Activated T-helper 2 cell treated with anti-CD3 and anti-CD28 coated beads, Interferon-gamma antibody, Interleukin-2, Interleukin-4, amounts not matched to agents 10 μg/mL and 5 μg/mL and 100 μg/mL, durations not matched to agents 14 hours and 24 hours and 36 hours (primary cell): ENCODE data around the gene C11orf58. TPM values are rescaled to one million over a fixed set of nuclear protein-coding genes. Genes with fewer than 3 reads are reported as not detected.

ENCODE experiments used
- DNase-seq: peaks from one replicate; pipeline ENCODE4 v3.0.0; 2021; ENCODE audit warnings: low spot score
- H3K27ac Mint-ChIP-seq: one replicate; pipeline ENCODE4 v1.8.0; 2021; ENCODE audit warnings: mixed read lengths
- H3K27me3 Mint-ChIP-seq: one replicate; pipeline ENCODE4 v1.8.0; 2021; ENCODE audit warnings: low read depth, mixed read lengths
- H3K36me3 Mint-ChIP-seq: one replicate; pipeline ENCODE4 v1.8.0; 2021; ENCODE audit warnings: low read depth, mixed read lengths
- H3K4me1 Mint-ChIP-seq: one replicate; pipeline ENCODE4 v1.8.0; 2021; ENCODE audit warnings: low read depth, mixed read lengths
- H3K4me3 Mint-ChIP-seq: one replicate; pipeline ENCODE4 v1.8.0; 2021; ENCODE audit warnings: low read depth, mild to moderate bottlenecking, moderate library complexity, mixed read lengths
- H3K9me3 Mint-ChIP-seq: one replicate; pipeline ENCODE4 v1.8.0; 2021; ENCODE audit warnings: mixed read lengths
- intact Hi-C: fragments of 100-400 bp; cut with micrococcal nuclease; formaldehyde crosslinking; loops from one replicate; pipeline ENCODE4 v1.15.1; 2023
- total RNA-seq: library from RNA; stranded (reverse); gene quantifications from 2 replicates; pipeline ENCODE4 v1.2.3, GENCODE V29; 2022

Gene C11orf58
- total RNA-seq, 1 donor from 2014 or later, result 162 TPM

DNA sequence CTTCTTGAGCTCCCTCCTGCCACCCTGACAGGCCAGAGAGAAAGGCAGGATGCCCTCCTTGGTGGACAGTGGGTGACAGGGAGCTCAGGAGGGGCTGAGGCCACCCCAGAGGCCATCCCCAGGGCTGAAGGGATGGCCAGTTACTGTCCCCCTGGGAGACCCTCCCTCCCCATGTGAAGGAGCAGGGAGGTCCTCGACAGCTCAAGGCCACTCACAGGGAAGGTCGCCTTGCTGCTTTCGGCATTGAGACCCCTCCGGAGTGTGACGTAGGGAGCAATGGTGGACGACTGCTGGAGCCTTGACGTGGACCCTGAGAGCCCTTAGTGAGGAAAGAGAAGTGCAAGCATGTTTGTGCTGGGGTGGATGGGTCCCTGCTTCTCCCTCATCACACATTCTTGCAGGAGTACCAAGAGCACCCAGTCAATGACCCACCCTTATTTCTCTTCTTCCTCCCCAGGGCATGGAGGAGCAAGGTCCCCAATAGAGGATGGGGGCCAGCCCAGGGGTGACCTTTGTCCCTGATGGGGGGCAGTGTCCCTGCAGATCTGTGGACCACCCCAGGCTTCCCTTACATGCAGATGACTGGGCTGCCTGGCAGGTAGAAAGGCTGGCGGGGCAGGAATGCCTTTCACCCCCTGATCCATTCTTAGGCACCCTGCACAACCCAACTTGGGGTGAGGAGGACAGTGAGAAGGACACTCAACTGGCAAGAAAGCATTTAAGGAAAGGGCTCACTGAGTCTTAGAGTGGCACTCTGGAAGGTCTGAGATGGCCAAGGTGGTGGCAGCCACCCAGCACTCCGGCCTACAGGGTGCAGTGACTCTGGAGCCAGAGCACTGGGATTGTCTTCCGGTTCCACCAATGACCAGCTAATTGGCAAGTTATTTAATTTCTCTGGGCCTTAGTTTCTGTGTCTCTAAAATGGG, 51.4 kb downstream of the C11orf58 start:
- intact Hi-C loops, result loop anchor here (5.0 kb wide), 1 partner anchor 147 kb away; no protein-coding TSS in a partner anchor
- DNase-seq, result no peak
- Mint-ChIP-seq H3K27me3 (no peaks in the 10 kb centered on the region), H3K4me1 (peaks cover 14% of the 10 kb centered on the region), H3K36me3 (peaks cover 13% of the 10 kb centered on the region), H3K27ac (no peak overlapping the region), H3K4me3 (no peak overlapping the region), H3K9me3 (no peaks in the 10 kb centered on the region)

DNA sequence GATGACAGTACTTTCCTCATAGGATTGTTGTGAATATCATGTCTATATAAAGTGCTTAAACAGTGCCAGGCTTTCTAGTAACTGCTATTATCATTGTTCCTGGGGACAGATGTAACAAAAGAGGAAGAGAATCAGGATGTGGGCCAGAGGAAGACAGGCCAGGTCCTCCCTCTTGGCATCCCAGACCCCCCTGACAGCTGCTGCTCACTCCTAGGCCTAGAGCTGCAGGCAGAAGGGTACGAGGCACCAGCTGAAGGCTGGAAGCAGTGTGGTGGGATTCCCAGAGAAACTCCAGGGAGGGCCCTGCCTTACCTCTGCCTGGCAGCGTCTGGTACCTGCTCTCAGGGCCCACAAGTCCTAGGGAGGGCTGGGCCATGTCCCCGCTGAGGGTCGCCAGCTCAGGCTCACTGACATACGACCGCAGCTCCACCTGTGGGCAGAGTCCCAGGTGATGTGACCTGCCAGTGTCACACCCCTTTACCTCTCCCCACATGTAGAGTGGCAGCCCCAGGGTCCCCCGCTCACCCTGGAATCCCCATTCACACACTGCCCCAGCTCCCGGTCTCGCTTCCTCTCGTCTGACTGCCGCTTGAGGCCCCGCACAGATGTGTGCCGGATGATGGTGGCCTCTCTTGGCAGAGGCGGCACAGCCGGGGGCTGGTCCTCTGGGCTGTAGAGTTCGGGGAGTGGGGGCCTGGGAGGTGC, 52.2 kb downstream of the C11orf58 start:
- H3K4me3 Mint-ChIP-seq, result no peak overlapping the region
- H3K27ac Mint-ChIP-seq, result no peak overlapping the region
- H3K4me1 Mint-ChIP-seq, result peaks cover 19% of the 10 kb centered on the region
- H3K27me3 Mint-ChIP-seq, result no peaks in the 10 kb centered on the region
- no peak for DNase-seq
- intact Hi-C loops, result no loop called here
- peaks cover 18% of the 10 kb centered on the region for H3K36me3 Mint-ChIP-seq
- no peaks in the 10 kb centered on the region for H3K9me3 Mint-ChIP-seq

- H3K36me3 Mint-ChIP-seq, result peaks cover 21% of the 10 kb centered on the region
- H3K9me3 Mint-ChIP-seq, result no peaks in the 10 kb centered on the region
- intact Hi-C loops, result no loop called here
- H3K27ac Mint-ChIP-seq, result peak overlapping the region; percentile 69
- H3K4me1 Mint-ChIP-seq, result peaks cover 19% of the 10 kb centered on the region
- no peak for DNase-seq
- no peak overlapping the region for H3K4me3 Mint-ChIP-seq
- H3K27me3 Mint-ChIP-seq, result no peaks in the 10 kb centered on the region
Observed at GRCh38 chr11:16791191-16791961, 52.9 kb downstream of the C11orf58 start.

DNA sequence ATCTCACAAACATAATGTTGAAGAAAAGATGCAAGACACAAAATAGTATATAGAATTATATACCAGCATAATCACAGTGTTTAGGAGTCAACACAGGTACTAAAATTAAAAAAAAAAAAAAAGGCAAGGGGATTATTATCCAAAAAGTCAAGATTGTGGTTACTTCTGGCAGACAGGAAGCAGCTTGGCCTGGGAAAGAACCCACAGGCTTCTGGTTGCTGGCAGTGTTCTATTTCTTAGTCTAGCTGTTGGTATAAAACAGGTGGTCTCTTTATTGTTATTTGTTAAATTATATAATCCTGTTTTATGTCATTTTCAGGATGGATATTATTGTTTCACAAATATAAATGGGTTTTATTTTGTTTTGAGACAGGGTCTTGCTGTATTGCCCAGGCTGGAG, 54.0 kb downstream of the C11orf58 start:
- Mint-ChIP-seq H3K9me3 (no peaks in the 10 kb centered on the region), H3K4me3 (no peak overlapping the region), H3K27me3 (no peaks in the 10 kb centered on the region), H3K4me1 (peaks cover 22% of the 10 kb centered on the region), H3K36me3 (peaks cover 25% of the 10 kb centered on the region), H3K27ac (no peak overlapping the region)
- no peak for DNase-seq
- intact Hi-C loops, result no loop called here

- H3K9me3 Mint-ChIP-seq, result no peaks in the 10 kb centered on the region
- peaks cover 27% of the 10 kb centered on the region for H3K36me3 Mint-ChIP-seq
- no peak overlapping the region for H3K4me3 Mint-ChIP-seq
- DNase-seq, result no peak
- peaks cover 25% of the 10 kb centered on the region for H3K4me1 Mint-ChIP-seq
- no peaks in the 10 kb centered on the region for H3K27me3 Mint-ChIP-seq
- intact Hi-C loops, result no loop called here
- H3K27ac Mint-ChIP-seq, result no peak overlapping the region
Observed at GRCh38 chr11:16793009-16793408, 54.6 kb downstream of the C11orf58 start.

GRCh38 chr11:16793511-16793910, 55.1 kb downstream of the C11orf58 start:
- H3K27me3 Mint-ChIP-seq, result no peaks in the 10 kb centered on the region
- intact Hi-C loops, result no loop called here
- H3K27ac Mint-ChIP-seq, result no peak overlapping the region
- peaks cover 28% of the 10 kb centered on the region for H3K4me1 Mint-ChIP-seq
- DNase-seq, result no peak
- H3K36me3 Mint-ChIP-seq, result peaks cover 27% of the 10 kb centered on the region
- H3K4me3 Mint-ChIP-seq, result no peak overlapping the region
- H3K9me3 Mint-ChIP-seq, result no peaks in the 10 kb centered on the region

DNA sequence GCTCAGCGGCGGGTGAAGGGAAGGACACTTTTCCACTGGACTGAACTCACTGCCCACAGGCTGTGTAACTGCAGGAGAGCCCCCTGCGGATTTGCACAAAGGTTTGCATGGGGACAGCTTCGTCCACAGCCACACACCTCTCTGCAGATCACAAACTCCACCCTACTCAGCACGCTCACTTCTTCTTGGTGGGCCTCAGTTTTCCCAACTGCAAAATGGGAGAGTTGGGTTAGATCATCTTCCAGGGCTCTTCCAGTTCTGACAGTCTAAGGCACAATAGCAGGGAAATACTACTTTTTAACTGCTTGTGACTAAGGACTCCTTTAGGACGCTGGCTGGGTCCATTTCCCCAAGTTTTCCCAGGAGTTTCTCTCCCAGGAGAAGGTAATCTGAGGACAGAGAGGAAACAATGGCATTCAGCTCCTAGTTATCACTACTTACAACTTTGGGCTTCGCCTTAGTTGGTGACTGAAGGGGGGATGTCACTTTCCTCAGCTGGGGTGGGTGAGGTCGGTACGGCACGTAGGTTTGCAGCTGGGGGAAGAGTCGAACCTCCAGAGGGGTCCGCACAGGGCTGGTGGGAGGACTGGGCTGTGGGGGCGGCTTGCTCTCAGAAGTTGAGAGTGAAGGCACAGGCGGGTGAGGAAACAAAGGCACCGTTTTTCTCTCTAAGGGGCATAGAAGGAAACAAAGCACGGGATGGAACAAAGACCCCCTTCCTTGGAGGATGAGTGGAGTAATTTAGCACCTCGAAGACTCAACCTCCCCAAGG, 55.8 kb downstream of the C11orf58 start:
- Mint-ChIP-seq H3K4me3 (no peak overlapping the region), H3K9me3 (no peaks in the 10 kb centered on the region), H3K4me1 (peaks cover 30% of the 10 kb centered on the region), H3K36me3 (peaks cover 27% of the 10 kb centered on the region), H3K27me3 (no peaks in the 10 kb centered on the region), H3K27ac (no peak overlapping the region)
- no peak for DNase-seq
- intact Hi-C loops, result no loop called here

DNA sequence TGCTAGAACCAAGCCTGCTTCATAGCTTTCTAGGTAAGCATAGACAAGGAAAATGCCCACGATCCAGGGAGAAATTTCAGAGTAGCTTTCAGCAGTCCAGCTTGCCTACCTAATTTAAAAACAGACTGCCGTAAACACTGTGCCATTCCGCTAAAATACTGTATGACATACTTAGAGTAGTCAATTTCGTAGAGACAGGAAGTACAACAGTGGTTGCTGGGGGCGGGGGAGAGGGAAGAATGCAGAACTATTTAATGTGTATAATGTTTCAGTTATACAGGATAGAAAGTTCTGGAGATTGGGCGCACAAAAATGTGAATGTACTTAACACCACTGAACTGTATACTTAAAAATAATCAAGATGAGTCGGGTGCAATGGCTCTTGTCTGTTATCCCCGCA, 56.7 kb downstream of the C11orf58 start:
- H3K27ac Mint-ChIP-seq, result peak overlapping the region; percentile 24
- no peak overlapping the region for H3K4me3 Mint-ChIP-seq
- no peak for DNase-seq
- no peaks in the 10 kb centered on the region for H3K27me3 Mint-ChIP-seq
- H3K36me3 Mint-ChIP-seq, result peaks cover 27% of the 10 kb centered on the region
- peaks cover 34% of the 10 kb centered on the region for H3K4me1 Mint-ChIP-seq
- H3K9me3 Mint-ChIP-seq, result no peaks in the 10 kb centered on the region
- intact Hi-C loops, result no loop called here

DNA sequence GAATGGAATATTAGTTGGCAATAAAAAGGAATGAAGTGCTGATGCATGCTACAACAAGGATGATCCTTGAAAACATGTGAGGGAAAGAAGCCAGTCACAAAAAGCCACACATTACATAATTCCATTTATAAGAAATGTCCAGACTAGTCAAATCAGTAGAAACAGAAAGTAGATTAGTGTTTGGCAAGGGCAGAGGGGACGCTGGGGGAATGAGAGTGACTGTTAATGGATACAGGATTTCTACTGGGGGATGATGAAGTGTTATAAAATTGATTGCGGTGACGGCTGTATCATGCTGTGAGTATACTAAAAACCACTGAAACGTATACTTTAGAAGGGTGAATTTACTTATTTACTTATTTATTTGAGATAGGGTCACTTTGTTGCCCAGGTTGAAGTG, 57.9 kb downstream of the C11orf58 start:
- no peak for DNase-seq
- Mint-ChIP-seq H3K36me3 (peaks cover 27% of the 10 kb centered on the region), H3K9me3 (no peaks in the 10 kb centered on the region), H3K4me1 (peaks cover 35% of the 10 kb centered on the region), H3K4me3 (no peak overlapping the region), H3K27ac (no peak overlapping the region), H3K27me3 (no peaks in the 10 kb centered on the region)
- intact Hi-C loops, result no loop called here

DNA sequence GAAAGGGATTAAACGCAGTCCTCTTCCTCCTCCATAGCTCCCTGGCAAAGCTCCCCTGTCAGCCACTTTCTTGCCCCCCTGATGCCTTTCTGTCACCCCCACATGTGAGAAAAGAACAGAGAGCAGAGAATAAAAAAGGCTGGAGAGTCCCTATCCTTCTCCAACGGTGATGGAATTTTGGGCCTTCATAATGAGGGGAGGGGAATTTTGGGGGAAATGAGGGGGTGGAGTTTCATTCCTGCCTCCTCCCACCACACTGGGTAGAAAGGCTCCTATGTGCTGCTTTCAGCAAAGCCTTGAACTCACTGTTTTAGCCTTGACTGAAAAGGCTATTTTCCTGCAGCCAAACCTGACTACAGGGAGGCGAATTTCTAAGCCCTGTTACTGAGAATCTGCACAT, 59.3 kb downstream of the C11orf58 start:
- H3K4me3 Mint-ChIP-seq, result no peak overlapping the region
- peaks cover 23% of the 10 kb centered on the region for H3K36me3 Mint-ChIP-seq
- intact Hi-C loops, result no loop called here
- no peak for DNase-seq
- H3K4me1 Mint-ChIP-seq, result peaks cover 27% of the 10 kb centered on the region
- H3K27me3 Mint-ChIP-seq, result no peaks in the 10 kb centered on the region
- peak overlapping the region; percentile 40 for H3K27ac Mint-ChIP-seq
- H3K9me3 Mint-ChIP-seq, result no peaks in the 10 kb centered on the region

GRCh38 chr11:16799221-16799620, 60.8 kb downstream of the C11orf58 start:
- intact Hi-C loops, result no loop called here

GRCh38 chr11:16799890-16800289, 61.4 kb downstream of the C11orf58 start:
- DNase-seq, result no peak
- H3K27me3 Mint-ChIP-seq, result no peaks in the 10 kb centered on the region
- H3K4me3 Mint-ChIP-seq, result no peak overlapping the region
- peaks cover 13% of the 10 kb centered on the region for H3K36me3 Mint-ChIP-seq
- no peaks in the 10 kb centered on the region for H3K9me3 Mint-ChIP-seq
- H3K27ac Mint-ChIP-seq, result peak overlapping the region; percentile 50
- intact Hi-C loops, result no loop called here
- peaks cover 25% of the 10 kb centered on the region for H3K4me1 Mint-ChIP-seq

More at GRCh38 chr11:16799221-16799620, 60.8 kb downstream of the C11orf58 start:
- H3K9me3 Mint-ChIP-seq, result no peaks in the 10 kb centered on the region
- DNase-seq, result no peak
- no peak overlapping the region for H3K4me3 Mint-ChIP-seq
- no peaks in the 10 kb centered on the region for H3K27me3 Mint-ChIP-seq
- peaks cover 27% of the 10 kb centered on the region for H3K4me1 Mint-ChIP-seq
- H3K36me3 Mint-ChIP-seq, result peaks cover 17% of the 10 kb centered on the region
- peak overlapping the region; percentile 50 for H3K27ac Mint-ChIP-seq
